ENCODE results near the gene LRBA.

GRCh38 chr4:150694438-150694837 is 320.6 kb downstream of the LRBA start:
- TF ChIP-seq POLR2A (IDR thresholded peaks at IDR 0.05; ENCODE audit: low read depth, low read length) (no peak), POLR2AphosphoS5 (IDR thresholded peaks at IDR 0.05; ENCODE audit: low read depth, low read length) (no peak), TAF1 (IDR thresholded peaks at IDR 0.05; ENCODE audit: low read depth, low read length) (no peak), PAX5 (IDR thresholded peaks at IDR 0.05; ENCODE audit: insufficient read depth, low read length, severe bottlenecking) (no peak), SPI1 (IDR thresholded peaks at IDR 0.05; ENCODE audit: low read depth, low read length) (no peak), POU2F2 (IDR thresholded peaks at IDR 0.05; ENCODE audit: low read depth, low read length) (no peak)

All from GM12891 (cell line).